Cortex of kidney (tissue), 1 donor: Measurements from ENCODE around the gene PERM1.
"Not testable (repeated sequence)": the region's sequence is repeated elsewhere in the genome, so short reads cannot be mapped to it uniquely, and the experiment has no call there.

Experiments
- DNase-seq: peaks from one replicate; lab custom pipeline; 2025; lab: John Stamatoyannopoulos, UW

PERM1 gene

DNA sequence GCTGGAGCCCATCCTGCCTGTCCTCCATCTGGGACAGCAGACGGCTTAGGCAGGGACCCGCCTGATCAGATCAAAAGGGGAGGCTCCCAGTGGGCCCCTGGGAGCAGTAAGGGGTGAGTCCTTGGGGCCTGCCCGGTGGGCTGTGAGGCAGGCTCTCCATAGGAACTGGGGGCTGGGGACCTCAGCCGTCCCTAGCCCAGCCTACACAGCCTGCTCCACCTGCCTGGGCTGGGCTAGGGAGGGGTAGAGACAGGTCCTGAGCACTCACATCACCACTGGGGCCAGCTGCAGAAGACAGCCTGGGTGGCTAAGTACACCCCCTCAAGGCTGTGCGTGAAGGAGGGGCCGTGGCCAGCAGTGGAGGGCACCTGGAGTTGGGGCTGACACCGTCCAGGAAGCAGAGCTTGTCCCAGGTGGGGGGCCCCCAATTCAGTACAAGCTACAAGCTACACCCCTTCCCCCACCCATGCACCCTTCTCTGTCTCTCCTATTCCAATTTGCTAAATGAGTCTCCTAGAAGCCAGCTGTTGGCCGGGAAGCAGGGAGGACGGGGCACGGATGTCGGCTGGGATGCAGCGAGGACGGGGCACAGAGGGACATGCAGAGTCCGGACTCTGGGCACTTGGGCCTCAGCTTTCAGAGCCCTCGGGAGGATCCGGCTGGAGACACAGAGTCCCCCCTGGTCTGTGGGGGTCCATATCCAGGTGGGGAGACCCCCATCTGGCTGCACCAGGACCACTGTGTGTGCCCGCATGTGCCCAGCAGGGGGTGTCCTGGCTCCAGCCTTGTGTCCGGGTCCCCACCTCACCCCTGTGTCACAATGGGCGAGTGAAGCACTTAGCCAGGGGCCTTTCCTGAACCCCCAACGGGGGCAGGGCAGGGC, 33.1 kb upstream of the PERM1 start:
- no peak for DNase-seq

DNA sequence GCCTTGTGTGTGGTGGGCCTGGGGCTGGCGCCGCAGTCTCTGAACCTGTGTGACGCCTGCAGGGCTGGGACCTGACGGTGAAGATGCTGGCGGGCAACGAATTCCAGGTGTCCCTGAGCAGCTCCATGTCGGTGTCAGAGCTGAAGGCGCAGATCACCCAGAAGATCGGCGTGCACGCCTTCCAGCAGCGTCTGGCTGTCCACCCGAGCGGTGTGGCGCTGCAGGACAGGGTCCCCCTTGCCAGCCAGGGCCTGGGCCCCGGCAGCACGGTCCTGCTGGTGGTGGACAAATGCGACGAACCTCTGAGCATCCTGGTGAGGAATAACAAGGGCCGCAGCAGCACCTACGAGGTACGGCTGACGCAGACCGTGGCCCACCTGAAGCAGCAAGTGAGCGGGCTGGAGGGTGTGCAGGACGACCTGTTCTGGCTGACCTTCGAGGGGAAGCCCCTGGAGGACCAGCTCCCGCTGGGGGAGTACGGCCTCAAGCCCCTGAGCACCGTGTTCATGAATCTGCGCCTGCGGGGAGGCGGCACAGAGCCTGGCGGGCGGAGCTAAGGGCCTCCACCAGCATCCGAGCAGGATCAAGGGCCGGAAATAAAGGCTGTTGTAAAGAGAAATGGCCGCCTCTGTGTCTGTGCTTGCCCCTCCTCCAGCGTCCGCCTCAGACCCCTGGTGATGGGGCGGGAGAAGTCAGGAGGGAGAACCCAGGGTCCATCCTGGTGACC, 32.2 kb upstream of the PERM1 start:
- no peak for DNase-seq

DNA sequence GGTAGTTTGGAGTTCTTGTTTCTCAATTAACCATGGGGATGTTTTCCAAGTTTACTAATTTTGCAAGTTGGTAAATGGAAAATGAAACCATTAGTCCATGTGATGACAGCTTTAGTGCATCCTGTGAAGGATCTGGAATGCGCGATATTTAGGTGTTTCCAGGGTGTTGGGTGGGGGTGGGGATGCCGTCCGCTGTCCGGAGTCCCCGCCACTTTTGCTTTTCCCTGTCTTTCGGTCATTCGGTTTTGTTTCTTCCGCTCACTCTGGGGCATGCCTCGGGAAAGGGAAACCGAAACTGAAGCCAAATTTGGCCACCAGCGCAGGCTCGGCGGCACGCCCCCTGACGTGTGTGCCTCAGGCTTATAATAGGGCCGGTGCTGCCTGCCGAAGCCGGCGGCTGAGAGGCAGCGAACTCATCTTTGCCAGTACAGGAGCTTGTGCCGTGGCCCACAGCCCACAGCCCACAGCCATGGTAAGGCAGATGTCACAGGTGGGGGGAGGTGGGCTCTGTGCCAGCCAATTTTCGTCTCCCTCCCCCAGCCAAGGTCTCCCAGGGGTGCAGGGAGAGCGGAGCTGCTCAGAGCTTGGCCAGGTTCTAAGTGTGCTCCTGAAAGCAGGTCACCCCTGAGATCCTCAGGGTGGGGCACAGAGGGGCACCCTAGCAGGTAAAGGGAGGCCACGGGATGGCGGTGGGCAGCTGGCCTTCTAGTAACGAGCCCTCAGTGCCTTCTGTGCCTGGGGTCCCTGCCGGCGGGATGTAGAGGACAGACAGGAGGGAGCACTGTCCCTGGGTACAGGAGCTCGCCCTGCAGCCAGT, 31.4 kb upstream of the PERM1 start, which contains the start of gene ISG15:
Gene ISG15 (plus strand): TSS at position 393 of the 817 bp plus-strand sequence. CDS start 77 bp downstream, at position 470.
- no peak for DNase-seq

GRCh38 chr1:1012736-1013104, 30.8 kb upstream of the PERM1 start:
- not testable (repeated sequence) for DNase-seq

DNA sequence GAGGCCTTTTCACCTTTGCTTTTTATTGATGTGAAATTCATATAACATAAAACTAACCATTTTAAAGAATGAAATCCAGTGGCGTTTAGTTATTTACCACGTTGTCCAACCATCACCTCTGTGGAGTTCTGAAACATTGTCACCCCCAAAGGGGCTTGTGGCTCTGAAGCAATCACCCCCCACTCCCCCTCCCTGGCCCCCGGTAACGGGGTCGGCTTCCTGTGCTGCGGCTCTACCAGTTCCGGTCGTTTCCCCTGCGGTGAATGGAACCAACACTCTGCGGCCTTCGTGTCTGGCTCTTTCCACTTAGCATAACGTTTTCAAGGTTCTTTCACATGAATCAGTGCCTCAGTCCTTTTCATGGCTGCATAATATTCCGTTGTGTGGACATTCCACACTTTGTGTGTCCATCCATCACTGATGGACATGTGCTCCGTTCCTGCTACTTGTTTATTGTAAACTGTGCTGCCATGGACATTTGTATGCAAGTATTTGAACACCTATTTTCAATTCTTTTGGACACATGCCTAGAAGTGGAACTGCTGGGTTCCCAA, 29.6 kb upstream of the PERM1 start:
- no peak for DNase-seq

DNA sequence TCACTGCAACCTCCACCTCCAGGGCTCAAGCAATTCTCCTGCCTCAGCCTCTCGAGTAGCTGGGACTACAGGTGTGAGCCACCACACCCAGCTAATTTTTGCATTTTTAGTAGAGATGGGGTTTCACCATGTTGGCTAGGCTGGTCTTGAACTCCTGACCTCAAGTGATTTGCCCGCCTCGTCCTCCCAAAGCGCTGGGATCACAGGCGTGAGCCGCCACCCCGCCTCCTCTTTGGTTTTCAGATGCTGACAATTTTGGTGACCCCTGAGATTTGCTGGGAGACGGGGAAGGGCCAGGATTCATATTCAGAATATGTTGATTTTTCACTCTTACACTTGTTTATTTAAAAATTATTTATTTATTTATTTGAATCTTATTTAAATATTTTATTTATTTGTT, 28.2 kb upstream of the PERM1 start:
- not testable (repeated sequence) for DNase-seq

- DNase-seq = no peak
Measured at GRCh38 chr1:1006305-1007159, 24.6 kb upstream of the PERM1 start.

GRCh38 chr1:1005774-1006304, 23.9 kb upstream of the PERM1 start:
- DNase-seq = no peak

DNA sequence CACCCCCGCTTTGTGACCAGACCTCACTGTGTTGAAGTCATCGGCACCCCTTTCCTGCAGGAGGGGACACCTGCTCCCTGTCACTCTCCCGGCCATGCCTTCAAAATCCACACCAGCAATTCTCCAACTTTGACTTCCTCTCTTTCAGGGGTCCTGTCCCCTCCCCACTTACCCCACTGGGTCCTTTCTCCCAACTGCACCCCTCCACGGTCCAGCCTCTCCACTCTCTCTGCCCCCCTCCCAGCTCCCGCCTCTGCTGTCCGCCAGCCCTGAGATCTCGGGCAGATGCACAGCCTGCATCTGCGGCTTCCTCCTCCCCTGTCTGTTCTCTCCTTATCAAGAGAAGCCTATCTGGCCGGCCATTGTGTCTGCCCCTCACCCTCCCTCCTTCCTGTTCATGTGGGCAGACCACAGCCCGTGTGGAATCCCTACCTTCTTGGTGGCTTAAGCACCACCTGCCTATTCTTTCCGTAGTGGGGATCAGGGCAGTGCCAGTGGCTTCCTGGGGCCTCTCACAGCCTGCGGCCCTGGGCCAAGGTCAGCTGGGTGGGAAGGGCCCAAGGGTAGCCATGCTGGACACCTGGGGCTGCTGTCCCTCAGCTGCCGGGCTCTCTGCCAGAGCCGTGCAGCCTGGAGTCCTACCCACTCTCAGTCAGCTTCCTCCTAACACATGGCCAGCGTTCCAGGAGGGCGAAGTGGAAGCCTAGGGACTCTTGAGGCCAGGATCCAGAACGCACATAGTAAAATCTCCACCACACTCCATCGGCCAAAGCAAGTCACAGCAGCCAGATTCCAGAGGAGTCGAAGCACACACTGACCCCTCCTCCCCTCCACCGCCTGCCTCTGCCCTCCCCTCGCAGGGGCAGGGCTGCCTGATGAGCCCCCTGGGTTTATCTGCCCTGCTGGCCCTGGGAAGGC, 23.1 kb upstream of the PERM1 start:
- DNase-seq = no peak

GRCh38 chr1:1004420-1004779, 22.5 kb upstream of the PERM1 start:
- DNase-seq = no peak

DNA sequence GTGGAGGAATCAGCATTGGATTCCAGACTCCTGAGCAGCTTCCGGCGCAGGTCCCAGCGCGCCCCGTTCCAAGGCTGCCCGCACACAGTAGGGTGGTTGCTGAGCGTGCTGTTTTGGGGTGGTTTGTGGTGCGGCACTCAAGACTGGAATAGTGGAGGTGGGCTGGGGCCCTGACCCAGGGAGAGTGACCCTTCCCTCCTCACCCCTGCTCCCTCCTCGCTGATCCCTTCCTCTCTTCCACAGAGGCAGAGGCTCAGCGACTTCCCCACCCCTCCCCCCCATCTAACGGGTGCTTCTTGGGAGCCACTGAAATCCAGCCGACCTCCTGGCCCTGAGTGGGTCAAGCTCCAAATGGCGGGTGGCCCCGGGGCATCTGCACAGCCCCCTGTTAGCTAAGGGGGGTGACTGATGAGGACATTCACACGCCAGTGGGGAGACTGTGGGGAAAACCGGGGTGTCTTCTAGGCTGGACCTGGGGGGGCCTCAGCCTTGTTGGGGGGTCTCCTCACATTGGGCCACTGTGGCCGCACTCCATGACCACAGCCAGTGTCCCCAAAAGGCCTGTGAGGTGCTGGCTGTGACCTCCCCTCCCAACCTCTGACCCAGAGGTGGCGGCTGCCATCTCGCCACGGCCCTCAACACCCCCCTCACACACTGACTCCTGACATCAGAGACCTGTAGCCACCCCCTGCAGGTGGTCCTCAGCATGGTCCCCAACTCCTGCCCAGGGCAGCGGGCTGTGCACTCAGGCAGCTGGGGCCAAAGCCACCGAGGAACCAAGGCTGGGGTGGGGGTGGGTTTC, 21.9 kb upstream of the PERM1 start:
- no peak for DNase-seq

DNA sequence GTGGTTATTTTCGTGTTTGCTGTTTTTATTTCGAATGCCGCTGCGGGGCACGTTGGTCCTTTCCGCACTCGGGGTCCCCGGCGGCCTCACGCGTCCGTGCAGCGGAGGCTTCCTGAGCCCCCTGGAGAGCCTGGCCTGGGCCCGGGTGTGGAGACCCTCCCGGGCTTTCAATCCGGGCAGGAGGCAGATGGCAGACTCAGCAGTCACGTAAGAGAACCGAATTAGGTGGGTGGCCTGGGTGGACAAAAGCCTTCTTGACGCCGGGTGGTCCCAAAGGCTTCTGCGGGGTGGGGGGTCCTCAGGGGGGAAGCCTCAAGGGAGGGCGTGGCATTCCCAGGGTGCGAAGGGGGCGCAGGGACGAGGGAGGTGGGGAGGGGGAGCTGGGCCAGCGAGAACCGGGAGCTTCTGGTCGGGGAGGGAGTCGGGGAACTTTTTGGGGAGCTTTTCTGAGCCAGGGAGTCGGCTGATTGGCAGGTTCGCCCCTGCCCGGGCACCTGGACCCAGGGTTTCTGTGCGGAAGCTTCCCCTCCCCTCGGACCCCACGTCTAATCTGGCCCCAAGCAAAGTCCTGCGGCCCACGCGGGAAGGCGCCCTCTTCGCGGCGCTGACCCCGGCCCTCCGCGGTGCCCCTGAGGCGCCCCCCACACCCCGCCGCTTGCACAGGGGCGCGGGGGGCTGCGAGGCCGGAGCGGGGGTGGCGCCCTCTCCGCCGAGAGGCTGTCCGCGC, 19.3 kb upstream of the PERM1 start:
- no peak for DNase-seq

DNA sequence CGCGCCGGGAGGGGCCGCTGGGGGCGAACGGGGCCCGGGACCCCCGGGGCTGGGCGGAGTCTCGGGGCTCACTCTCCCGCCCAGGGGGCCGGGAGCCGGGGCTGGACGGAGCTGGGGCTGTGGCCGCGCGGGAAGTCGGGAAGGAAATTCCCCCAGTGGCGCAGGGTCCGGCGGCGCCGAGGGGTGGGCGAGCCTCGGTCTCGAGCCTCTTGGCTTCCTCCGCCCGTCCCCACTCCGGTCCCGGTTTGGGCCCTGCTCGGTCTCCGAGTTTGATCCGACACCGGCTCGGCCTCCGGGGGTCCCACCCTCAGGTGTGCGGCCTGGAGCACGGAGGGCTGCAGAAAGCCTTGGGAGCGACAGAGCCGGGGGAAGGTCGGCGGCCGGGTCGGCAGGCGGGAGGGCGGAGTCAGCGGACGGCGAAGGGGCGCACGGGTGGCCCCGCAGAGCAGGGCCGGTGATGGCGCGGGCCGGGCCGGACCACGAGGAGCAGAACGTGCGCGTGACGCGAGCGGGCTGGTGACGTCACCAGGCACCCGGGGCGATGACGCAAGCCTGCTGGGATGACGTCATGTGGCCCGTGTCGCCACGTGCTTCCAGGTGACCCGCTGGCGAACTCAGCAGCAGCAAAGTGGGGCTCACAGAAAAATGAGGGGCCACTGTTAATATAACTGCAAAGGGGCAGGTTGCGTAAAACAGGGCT, 18.6 kb upstream of the PERM1 start:
- DNase-seq = no peak

DNA sequence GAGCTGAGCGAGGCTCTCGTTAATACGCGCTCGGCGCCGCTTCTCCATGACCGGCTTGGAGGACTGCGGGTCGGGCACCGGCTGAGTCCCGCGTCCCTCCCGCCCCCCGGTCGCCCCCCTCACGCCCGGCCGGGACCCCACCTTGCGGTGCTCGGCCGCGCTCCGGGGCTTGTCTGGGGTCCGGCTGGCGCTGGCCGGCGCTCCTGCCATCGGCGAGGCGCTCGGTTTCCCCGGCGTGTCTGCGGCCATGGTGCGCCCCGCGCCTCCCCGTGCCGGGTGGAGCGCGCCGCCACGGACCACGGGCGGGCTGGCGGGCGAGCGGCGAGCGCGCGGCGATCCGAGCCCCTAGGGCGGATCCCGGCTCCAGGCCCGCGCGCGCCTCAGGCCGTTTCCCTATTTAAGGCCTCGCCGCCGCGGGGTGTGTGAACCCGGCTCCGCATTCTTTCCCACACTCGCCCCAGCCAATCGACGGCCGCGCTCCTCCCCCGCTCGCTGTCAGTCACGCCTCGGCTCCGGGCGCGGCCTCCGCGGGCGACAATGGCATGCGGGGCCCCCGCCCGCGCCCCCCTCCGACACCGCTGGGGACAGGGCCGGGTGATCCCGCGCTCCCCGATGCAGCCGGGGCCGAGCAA, 17.9 kb upstream of the PERM1 start, which contains the start of gene HES4:
Gene HES4 (minus strand): TSS at position 373 of the 632 bp plus-strand sequence. CDS start 124 bp downstream, at position 249.
- no peak for DNase-seq

DNA sequence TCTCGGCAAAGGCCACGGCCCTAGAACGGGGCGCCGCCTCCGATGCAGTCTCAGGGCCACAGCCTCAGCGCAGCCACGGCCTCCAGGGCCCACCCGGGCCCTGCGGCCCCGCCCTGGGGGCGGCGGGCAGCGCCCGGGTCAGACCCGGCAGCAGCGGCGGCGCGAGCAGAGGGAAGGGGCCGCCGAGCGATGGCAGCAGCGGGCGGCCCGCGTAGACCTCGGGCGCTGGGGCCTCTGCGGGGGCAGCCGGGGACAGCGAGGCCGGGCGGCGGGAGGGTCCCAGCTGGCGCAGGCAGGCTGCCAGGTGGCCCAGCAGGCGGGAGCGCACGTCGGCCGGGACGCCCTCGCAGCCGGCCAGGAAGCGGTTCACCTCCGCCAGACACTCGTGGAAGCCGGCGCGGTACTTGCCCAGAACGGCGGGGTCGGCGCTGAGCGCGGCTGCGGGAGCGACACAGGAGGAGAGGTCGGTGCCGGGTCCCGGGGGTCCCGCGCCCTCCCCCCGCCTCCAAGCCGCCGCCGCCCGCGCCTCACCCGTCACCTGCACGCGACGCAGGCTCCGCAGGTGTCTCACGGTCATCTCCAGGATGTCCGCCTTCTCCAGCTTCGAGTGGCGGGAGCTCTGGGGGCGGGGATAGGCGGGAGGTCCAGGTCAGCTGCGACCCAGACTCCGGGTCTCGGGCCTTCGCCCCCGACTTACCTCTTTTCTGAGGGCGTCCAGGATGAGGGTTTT, 17.3 kb upstream of the PERM1 start:
- no peak for DNase-seq

DNA sequence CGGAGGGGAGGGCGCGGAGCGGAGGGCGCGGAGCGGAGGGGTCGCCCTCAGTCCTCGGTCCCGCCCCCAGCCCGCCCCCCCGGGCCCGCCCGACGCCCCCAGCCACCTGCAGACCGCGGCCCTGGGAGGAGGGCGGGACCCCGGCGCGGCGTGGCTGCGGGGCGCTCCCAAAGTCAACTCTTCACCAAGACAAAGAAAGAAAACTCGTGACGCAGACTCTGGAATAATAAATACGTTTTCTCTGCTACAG, 16.8 kb upstream of the PERM1 start:
- no peak for DNase-seq
